ENCODE measurements around the gene BPGM.
"Not testable (repeated sequence)": the region's sequence is repeated elsewhere in the genome, so short reads cannot be mapped to it uniquely, and the experiment has no call there.

Gene BPGM

GRCh38 chr7:134665045-134665444, 18.4 kb downstream of the BPGM start:
- ATAC-seq (ENCODE audit: low read depth); H3K4me3 Mint-ChIP-seq; H3K9me3 Mint-ChIP-seq; H3K27ac Mint-ChIP-seq; H3K27me3 Mint-ChIP-seq; DNase-seq (ENCODE audit: low spot score in 2 of 2): not testable (repeated sequence)
- H3K36me3 Mint-ChIP-seq, result peaks cover 28% of the 10 kb centered on the region
- peaks cover 14% of the 10 kb centered on the region for H3K4me1 Mint-ChIP-seq

GRCh38 chr7:134667899-134668298, 21.2 kb downstream of the BPGM start:
- H3K27ac Mint-ChIP-seq, result no peak overlapping the region
- H3K27me3 Mint-ChIP-seq, result no peaks in the 10 kb centered on the region
- peaks cover 17% of the 10 kb centered on the region for H3K36me3 Mint-ChIP-seq
- ATAC-seq (ENCODE audit: low read depth), result no peak
- H3K4me1 Mint-ChIP-seq, result peaks cover 21% of the 10 kb centered on the region
- H3K9me3 Mint-ChIP-seq, result no peaks in the 10 kb centered on the region
- DNase-seq (ENCODE audit: low spot score in 2 of 2), result no peak
- H3K4me3 Mint-ChIP-seq, result no peak overlapping the region

DNA sequence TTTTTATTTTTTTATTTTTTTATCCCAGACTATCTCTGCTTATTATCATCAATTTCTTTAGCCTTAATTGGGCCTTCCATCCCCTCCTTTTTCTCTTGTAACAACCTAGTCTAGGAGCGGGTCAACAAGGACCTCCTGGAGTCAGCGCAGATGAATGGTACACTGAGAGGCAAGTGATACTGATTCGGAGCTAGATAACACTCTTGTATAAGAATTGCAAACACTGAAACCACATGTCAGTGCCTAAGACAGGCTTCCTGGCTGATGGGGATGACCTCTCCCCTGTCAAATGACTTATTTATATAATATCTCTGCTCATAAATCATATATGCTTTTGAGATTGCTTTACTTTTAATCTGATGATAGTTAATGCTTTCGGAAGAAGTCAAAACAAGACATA, 22.7 kb downstream of the BPGM start:
- H3K4me1 Mint-ChIP-seq, result peaks cover 21% of the 10 kb centered on the region
- H3K27me3 Mint-ChIP-seq, result no peaks in the 10 kb centered on the region
- no peak for ATAC-seq (ENCODE audit: low read depth)
- H3K36me3 Mint-ChIP-seq, result peaks cover 18% of the 10 kb centered on the region
- no peaks in the 10 kb centered on the region for H3K9me3 Mint-ChIP-seq
- no peak for DNase-seq (ENCODE audit: low spot score in 2 of 2)
- no peak overlapping the region for H3K4me3 Mint-ChIP-seq
- peak overlapping the region; percentile 62 for H3K27ac Mint-ChIP-seq

- Mint-ChIP-seq H3K4me3 (no peak overlapping the region), H3K27ac (peak overlapping the region; percentile 62), H3K4me1 (peaks cover 21% of the 10 kb centered on the region)
Observed at GRCh38 chr7:134669845-134670373, 23.3 kb downstream of the BPGM start.

DNA sequence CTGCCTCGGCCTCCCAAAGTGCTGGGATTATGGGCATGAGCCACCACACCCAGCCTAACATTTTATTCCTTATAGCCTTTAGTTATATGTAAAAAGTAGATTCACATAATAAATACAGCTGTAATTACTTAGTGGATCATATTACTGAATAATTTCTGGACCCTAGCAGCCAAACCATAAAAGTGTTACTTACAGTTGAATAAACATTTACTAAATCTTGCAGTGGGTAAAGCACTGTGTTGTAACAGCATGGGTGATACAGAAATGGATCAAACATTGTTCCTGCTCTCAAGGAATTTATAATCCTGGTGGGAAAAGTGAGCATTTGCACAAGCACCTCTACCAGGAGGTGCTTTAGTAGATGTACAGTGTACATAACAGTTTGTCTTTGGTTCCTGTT, 25.0 kb downstream of the BPGM start:
- Mint-ChIP-seq H3K4me3 (no peak overlapping the region), H3K4me1 (peaks cover 21% of the 10 kb centered on the region), H3K9me3 (no peaks in the 10 kb centered on the region), H3K27ac (no peak overlapping the region), H3K27me3 (no peaks in the 10 kb centered on the region), H3K36me3 (peaks cover 8% of the 10 kb centered on the region)
- DNase-seq (ENCODE audit: low spot score in 2 of 2) (no peak), ATAC-seq (ENCODE audit: low read depth) (no peak)

More at GRCh38 chr7:134669845-134670373, 23.3 kb downstream of the BPGM start:
- DNase-seq (ENCODE audit: low spot score in 2 of 2), result no peak
- H3K27me3 Mint-ChIP-seq, result no peaks in the 10 kb centered on the region
- peak; percentile 65 for ATAC-seq (ENCODE audit: low read depth)
- H3K9me3 Mint-ChIP-seq, result no peaks in the 10 kb centered on the region
- H3K36me3 Mint-ChIP-seq, result peaks cover 13% of the 10 kb centered on the region

DNA sequence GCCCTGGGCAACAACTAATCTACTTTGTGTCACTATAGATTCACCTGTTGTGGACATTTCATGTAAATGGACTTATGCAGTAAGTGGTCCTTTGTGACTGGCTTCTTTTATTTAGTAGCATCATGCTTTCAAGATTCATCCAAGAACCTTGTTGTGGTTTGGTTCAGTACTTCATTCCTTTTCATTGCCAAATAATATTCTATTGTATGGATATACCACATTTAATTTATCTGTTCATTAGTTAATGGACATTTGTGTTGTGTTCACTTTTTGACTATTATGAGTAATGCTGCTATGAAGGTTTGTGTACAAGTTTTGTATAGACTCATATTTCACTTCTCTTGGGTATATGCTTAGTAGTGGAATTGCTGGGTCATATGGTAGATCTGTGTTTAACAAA, 27.8 kb downstream of the BPGM start:
- no peak overlapping the region for H3K27ac Mint-ChIP-seq
- no peaks in the 10 kb centered on the region for H3K27me3 Mint-ChIP-seq
- no peak overlapping the region for H3K4me3 Mint-ChIP-seq
- H3K9me3 Mint-ChIP-seq, result no peaks in the 10 kb centered on the region
- H3K4me1 Mint-ChIP-seq, result peaks cover 24% of the 10 kb centered on the region
- no peak for DNase-seq (ENCODE audit: low spot score in 2 of 2)
- peaks cover 15% of the 10 kb centered on the region for H3K36me3 Mint-ChIP-seq
- ATAC-seq (ENCODE audit: low read depth), result no peak

GRCh38 chr7:134676743-134677142, 30.1 kb downstream of the BPGM start:
- H3K4me3 Mint-ChIP-seq, result no peak overlapping the region
- ATAC-seq (ENCODE audit: low read depth), result no peak
- peaks cover 15% of the 10 kb centered on the region for H3K4me1 Mint-ChIP-seq
- DNase-seq (ENCODE audit: low spot score in 2 of 2), result no peak
- peak overlapping the region; percentile 54 for H3K27ac Mint-ChIP-seq
- no peaks in the 10 kb centered on the region for H3K9me3 Mint-ChIP-seq
- peaks cover 22% of the 10 kb centered on the region for H3K36me3 Mint-ChIP-seq
- no peaks in the 10 kb centered on the region for H3K27me3 Mint-ChIP-seq

GRCh38 chr7:134678115-134678514, 31.5 kb downstream of the BPGM start:
- DNase-seq (ENCODE audit: low spot score in 2 of 2), result no peak
- H3K27ac Mint-ChIP-seq, result peak overlapping the region; percentile 54
- H3K27me3 Mint-ChIP-seq, result no peaks in the 10 kb centered on the region
- H3K4me1 Mint-ChIP-seq, result peaks cover 11% of the 10 kb centered on the region
- H3K9me3 Mint-ChIP-seq, result no peaks in the 10 kb centered on the region
- no peak for ATAC-seq (ENCODE audit: low read depth)
- peaks cover 22% of the 10 kb centered on the region for H3K36me3 Mint-ChIP-seq
- no peak overlapping the region for H3K4me3 Mint-ChIP-seq

DNA sequence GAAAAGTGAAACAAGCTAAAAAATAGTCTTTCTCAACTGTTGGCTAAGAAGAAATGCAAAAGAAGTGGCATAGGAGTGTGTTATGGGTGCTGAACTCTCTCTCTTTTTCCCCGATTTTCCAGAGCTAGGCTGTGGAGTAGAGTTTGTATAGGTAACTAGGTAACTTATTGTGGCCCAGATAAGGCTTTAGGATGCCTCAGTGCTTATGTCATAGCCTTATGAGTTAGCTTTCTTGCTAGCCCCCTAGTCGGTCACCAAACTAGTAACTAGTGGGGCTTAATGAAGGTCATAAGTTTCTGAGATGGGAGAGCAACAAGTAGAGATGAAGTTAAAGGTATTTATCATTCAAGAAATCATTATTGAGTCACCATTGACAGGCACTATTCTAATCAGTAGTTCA, 32.4 kb downstream of the BPGM start:
- ATAC-seq (ENCODE audit: low read depth) (no peak), DNase-seq (ENCODE audit: low spot score in 2 of 2) (no peak)
- Mint-ChIP-seq H3K27me3 (no peaks in the 10 kb centered on the region), H3K27ac (no peak overlapping the region), H3K4me1 (peaks cover 11% of the 10 kb centered on the region), H3K4me3 (no peak overlapping the region), H3K9me3 (no peaks in the 10 kb centered on the region), H3K36me3 (peaks cover 18% of the 10 kb centered on the region)

- DNase-seq (ENCODE audit: low spot score in 2 of 2) (no peak), ATAC-seq (ENCODE audit: low read depth) (no peak)
- H3K9me3 Mint-ChIP-seq, result no peaks in the 10 kb centered on the region
- peaks cover 11% of the 10 kb centered on the region for H3K36me3 Mint-ChIP-seq
- H3K27ac Mint-ChIP-seq, result no peak overlapping the region
- H3K4me3 Mint-ChIP-seq, result no peak overlapping the region
- H3K4me1 Mint-ChIP-seq, result no peaks in the 10 kb centered on the region
- H3K27me3 Mint-ChIP-seq, result peaks cover 5% of the 10 kb centered on the region
Observed at GRCh38 chr7:134684165-134684564, 37.5 kb downstream of the BPGM start.

DNA sequence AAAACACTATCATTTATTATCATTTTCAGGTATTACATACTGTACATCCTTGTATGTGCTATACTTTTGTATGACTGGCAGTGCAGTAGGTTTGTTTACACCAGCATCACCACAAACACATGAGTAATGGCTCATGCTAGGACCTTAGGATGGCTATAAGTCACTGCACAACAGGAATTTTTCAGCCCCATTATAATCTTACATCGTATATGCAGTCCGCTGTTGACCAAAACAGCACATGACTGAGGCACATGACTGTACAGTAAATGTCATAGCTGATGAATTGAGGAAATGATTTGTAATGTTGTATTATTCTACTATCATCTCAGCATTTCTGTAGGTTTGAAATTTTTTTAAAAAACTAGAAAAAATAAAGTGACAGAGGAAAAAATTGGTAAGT, 38.6 kb downstream of the BPGM start:
- no peaks in the 10 kb centered on the region for H3K9me3 Mint-ChIP-seq
- H3K4me3 Mint-ChIP-seq, result no peak overlapping the region
- no peaks in the 10 kb centered on the region for H3K4me1 Mint-ChIP-seq
- DNase-seq (ENCODE audit: low spot score in 2 of 2) (no peak), ATAC-seq (ENCODE audit: low read depth) (no peak)
- no peak overlapping the region for H3K27ac Mint-ChIP-seq
- peaks cover 4% of the 10 kb centered on the region for H3K36me3 Mint-ChIP-seq
- peaks cover 5% of the 10 kb centered on the region for H3K27me3 Mint-ChIP-seq

DNA sequence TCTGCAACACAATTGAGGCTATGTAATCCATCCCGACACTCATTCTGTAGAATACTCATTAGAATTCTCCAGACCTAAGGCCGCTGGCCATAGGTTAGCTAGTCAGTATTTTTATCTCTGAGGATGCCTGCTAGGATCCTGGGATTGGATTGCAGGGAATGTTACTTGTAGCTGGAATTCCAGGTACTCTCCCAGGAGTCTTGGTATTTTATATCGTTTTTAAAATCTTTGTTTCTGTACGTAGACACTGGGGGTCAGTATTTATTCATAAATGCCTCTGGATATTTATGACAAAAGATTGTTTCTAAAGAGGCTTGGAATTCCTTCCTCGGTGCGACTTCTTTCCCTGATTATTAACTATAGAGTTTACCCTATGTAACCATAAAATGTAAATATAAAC, 40.1 kb downstream of the BPGM start:
- ATAC-seq (ENCODE audit: low read depth) (no peak), DNase-seq (ENCODE audit: low spot score in 2 of 2) (no peak)
- H3K4me3 Mint-ChIP-seq, result no peak overlapping the region
- H3K27me3 Mint-ChIP-seq, result peaks cover 6% of the 10 kb centered on the region
- H3K4me1 Mint-ChIP-seq, result no peaks in the 10 kb centered on the region
- H3K9me3 Mint-ChIP-seq, result no peaks in the 10 kb centered on the region
- H3K27ac Mint-ChIP-seq, result no peak overlapping the region
- peaks cover 2% of the 10 kb centered on the region for H3K36me3 Mint-ChIP-seq

DNA sequence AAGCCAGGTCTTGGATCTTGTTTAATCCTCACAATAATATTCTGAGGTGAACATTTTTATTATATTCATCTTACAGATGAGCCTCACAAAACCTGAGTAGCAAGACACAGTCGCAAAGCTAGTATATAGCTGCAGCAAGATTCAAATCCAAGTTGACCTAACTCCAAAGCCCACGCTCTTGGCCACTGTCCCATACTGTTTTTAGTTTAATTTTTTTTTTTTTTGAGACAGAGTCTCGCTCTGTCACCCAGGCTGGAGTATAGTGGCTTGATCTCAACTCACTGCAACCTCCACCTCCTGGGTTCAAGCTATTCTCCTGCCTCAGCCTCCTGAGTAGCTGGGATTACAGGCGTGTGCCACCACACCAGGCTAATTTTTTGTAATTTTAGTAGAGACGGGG, 42.9 kb downstream of the BPGM start:
- not testable (repeated sequence) for H3K36me3 Mint-ChIP-seq; DNase-seq (ENCODE audit: low spot score in 2 of 2); H3K27me3 Mint-ChIP-seq; H3K4me1 Mint-ChIP-seq; H3K9me3 Mint-ChIP-seq; ATAC-seq (ENCODE audit: low read depth); H3K4me3 Mint-ChIP-seq; H3K27ac Mint-ChIP-seq

DNA sequence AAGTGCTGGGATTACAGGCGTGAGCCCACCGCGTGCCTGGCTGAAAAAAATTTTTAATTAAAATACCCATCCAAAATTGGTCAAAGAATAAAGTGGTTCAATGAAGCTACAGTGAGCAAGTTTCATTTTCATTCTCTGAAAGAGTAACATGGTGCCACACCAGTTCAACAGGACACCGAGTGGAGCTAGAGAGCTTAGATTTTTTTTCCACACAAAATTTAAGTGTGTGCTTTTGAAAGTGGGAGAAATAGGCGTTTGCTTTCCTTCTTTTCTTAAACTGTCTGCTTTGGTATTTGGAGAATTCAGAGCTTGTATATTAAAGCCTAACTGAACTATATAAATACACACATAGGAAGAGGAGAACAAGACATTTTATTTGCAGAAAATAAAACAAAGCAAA, 43.4 kb downstream of the BPGM start:
- Mint-ChIP-seq H3K27ac (no peak overlapping the region), H3K36me3 (no peaks in the 10 kb centered on the region)
- ATAC-seq (ENCODE audit: low read depth), result no peak

GRCh38 chr7:134690614-134691504, 44.2 kb downstream of the BPGM start:
- Mint-ChIP-seq H3K36me3 (no peaks in the 10 kb centered on the region), H3K4me1 (no peaks in the 10 kb centered on the region), H3K27me3 (peaks cover 7% of the 10 kb centered on the region), H3K4me3 (no peak overlapping the region), H3K27ac (no peak overlapping the region), H3K9me3 (no peaks in the 10 kb centered on the region)
- no peak for DNase-seq (ENCODE audit: low spot score in 2 of 2)
- ATAC-seq (ENCODE audit: low read depth), result no peak

More for the DNA sequence above, 43.4 kb downstream of the BPGM start:
- Mint-ChIP-seq H3K4me1 (no peaks in the 10 kb centered on the region), H3K4me3 (no peak overlapping the region), H3K27me3 (peaks cover 7% of the 10 kb centered on the region), H3K9me3 (no peaks in the 10 kb centered on the region)
- DNase-seq (ENCODE audit: low spot score in 2 of 2), result no peak

Measured in memory B cell (primary cell).